HG02610 (cell line): ENCODE results near the gene GALNT9.

Experiments used
- ATAC-seq: cut with Tn5 transposase; IDR thresholded peaks from one replicate; pipeline ENCODE4 v1.9.1; 2021; ENCODE audit warnings: mild to moderate bottlenecking, moderate library complexity; ENCODE audit not compliant: unreplicated experiment

The GALNT9 gene

GRCh38 chr12:132174015-132174838, 155.2 kb downstream of the GALNT9 start:
- ATAC-seq: no peak

- ATAC-seq: no peak
These were observed 156.0 kb downstream of the GALNT9 start for GRCh38 chr12:132173135-132174014.

- no peak for ATAC-seq
These were observed 156.8 kb downstream of the GALNT9 start for GRCh38 chr12:132172619-132173018.

GRCh38 chr12:132171968-132172521, 157.3 kb downstream of the GALNT9 start:
- ATAC-seq: no peak

- no peak for ATAC-seq
These were observed 158.0 kb downstream of the GALNT9 start for GRCh38 chr12:132171293-132171967.

GRCh38 chr12:132170637-132171292, 158.6 kb downstream of the GALNT9 start:
- ATAC-seq: no peak

GRCh38 chr12:132170094-132170636, 159.2 kb downstream of the GALNT9 start:
- ATAC-seq: no peak

GRCh38 chr12:132169376-132169775, 160.0 kb downstream of the GALNT9 start:
- ATAC-seq: no peak

GRCh38 chr12:132168311-132169031, 160.9 kb downstream of the GALNT9 start:
- no peak for ATAC-seq

- ATAC-seq: no peak
These were observed 161.6 kb downstream of the GALNT9 start for GRCh38 chr12:132167611-132168310.

GRCh38 chr12:132166801-132167591, 162.4 kb downstream of the GALNT9 start:
- ATAC-seq: no peak

GRCh38 chr12:132166093-132166492, 163.3 kb downstream of the GALNT9 start:
- no peak for ATAC-seq

GRCh38 chr12:132165584-132165983, 163.8 kb downstream of the GALNT9 start:
- ATAC-seq: no peak

GRCh38 chr12:132164426-132164825, 165.0 kb downstream of the GALNT9 start:
- ATAC-seq: no peak

- no peak for ATAC-seq
These were observed 165.5 kb downstream of the GALNT9 start for GRCh38 chr12:132163911-132164288.

GRCh38 chr12:132163041-132163910, 166.1 kb downstream of the GALNT9 start:
- no peak for ATAC-seq

- no peak for ATAC-seq
These were observed 166.8 kb downstream of the GALNT9 start for GRCh38 chr12:132162508-132163031.
